CD4-positive, alpha-beta T cell (primary cell): ENCODE measurements around the gene BCO2. TPM values are rescaled to one million over a fixed set of nuclear protein-coding genes. Genes with fewer than 3 reads are reported as not detected.

Experiments used
- ATAC-seq: fragments of 200-7000 bp; cut with Tn5 transposase; one replicate; pipeline ENCODE4 v1.10.0; 2022; ENCODE audit warnings: mild to moderate bottlenecking; ENCODE audit not compliant: poor library complexity
- CTCF ChIA-PET: fragments of 350-600 bp; sonication (Branson Sonifier 250); formaldehyde crosslinking; loops from one replicate; lab custom pipeline; 2021; ENCODE audit warnings: antibody characterized with exemption, inconsistent platforms; lab: Charles Lee
- POLR2A ChIA-PET: fragments of 350-600 bp; sonication (Branson Sonifier 250); formaldehyde crosslinking; loops from one replicate; lab custom pipeline; 2021; ENCODE audit warnings: antibody characterized with exemption, inconsistent platforms; lab: Charles Lee
- DNase-seq, 14 experiments: peaks; one replicate each; pipeline ENCODE4 v3.0.0-alpha.2; 2013 to 2020; ENCODE audit warnings: mixed read lengths in 2 of 14
- H3K27ac ChIP-seq, 2 donors: one replicate each; pipeline versions ENCODE4 v1.5.1 to v1.7.0; 2013; ENCODE audit warnings: low read length in 2 of 2, low read depth in 1 of 2, mild to moderate bottlenecking in 1 of 2
- H3K27me3 ChIP-seq, 2 experiments: 1 replicate in 1 of 2; 2 replicates in 1 of 2; pipeline versions ENCODE4 v1.6.1 to v1.7.0; 2013; ENCODE audit warnings: low read length in 2 of 2, control low read depth in 1 of 2, mild to moderate bottlenecking in 1 of 2, moderate library complexity in 1 of 2; ENCODE audit not compliant: insufficient read depth in 2 of 2, control insufficient read depth in 1 of 2
- H3K36me3 ChIP-seq: one replicate; pipeline ENCODE4 v1.6.1; 2013; ENCODE audit warnings: low read length, control low read depth; ENCODE audit not compliant: insufficient read depth
- H3K4me1 ChIP-seq: one replicate; pipeline ENCODE4 v1.6.1; 2013; ENCODE audit warnings: low read length, control low read depth; ENCODE audit not compliant: insufficient read depth
- H3K4me3 ChIP-seq: one replicate; pipeline ENCODE4 v1.5.1; 2013; ENCODE audit warnings: mild to moderate bottlenecking, low read length, moderate library complexity
- H3K9me3 ChIP-seq, 2 experiments: 1 replicate in 1 of 2; 2 replicates in 1 of 2; pipeline versions ENCODE4 v1.6.1 to v1.7.0; 2013; ENCODE audit warnings: low read length in 2 of 2, mild to moderate bottlenecking in 2 of 2, control low read depth in 1 of 2, moderate library complexity in 1 of 2; ENCODE audit not compliant: control insufficient read depth in 1 of 2, insufficient read depth in 1 of 2
- H3K27ac Mint-ChIP-seq: one replicate; pipeline ENCODE4 v1.8.0; 2020; ENCODE audit warnings: mixed read lengths
- H3K27me3 Mint-ChIP-seq: one replicate; pipeline ENCODE4 v1.8.0; 2021; ENCODE audit warnings: mixed read lengths
- H3K36me3 Mint-ChIP-seq: one replicate; pipeline ENCODE4 v1.8.0; 2021; ENCODE audit warnings: low read depth, mixed read lengths
- H3K4me1 Mint-ChIP-seq: one replicate; pipeline ENCODE4 v1.8.0; 2021; ENCODE audit warnings: low read depth, mixed read lengths
- H3K4me3 Mint-ChIP-seq: one replicate; pipeline ENCODE4 v1.8.0; 2020; ENCODE audit warnings: mild to moderate bottlenecking, mixed read lengths
- H3K9me3 Mint-ChIP-seq: one replicate; pipeline ENCODE4 v1.8.0; 2020; ENCODE audit warnings: mixed read lengths
- CTCF ChIP-seq: fragments of 200-600 bp; IDR thresholded peaks from one replicate; pipeline ENCODE4 v1.8.0; 2022; ENCODE audit warnings: antibody characterized with exemption, mild to moderate bottlenecking
- intact Hi-C, 2 experiments: fragments of 100-400 bp; cut with DNase I in 1 of 2; cut with micrococcal nuclease in 1 of 2; formaldehyde crosslinking; loops; one replicate each; pipeline versions ENCODE4 v1.15.1 to v1.9.0; 2023 to 2025; cut with DNase I, micrococcal nuclease
- total RNA-seq, 174 experiments: library from RNA in 2 of 174; stranded (reverse) in 2 of 174; gene quantifications; one replicate each; pipeline ENCODE4 v1.2.3 and lab custom pipeline; 2021 to 2026

The BCO2 gene
- total RNA-seq, 2 experiments from 2014 or later, result 1.1 to 1.5 TPM

GRCh38 chr11:112163875-112164685 is 11.2 kb upstream of the BCO2 start, which contains the start of gene IL18:
TSS of gene IL18 (minus strand) at chr11:112164094. CDS start at chr11:112155053, 9,041 bp downstream.
- intact Hi-C loops, result no loop called here
- no peaks in the 10 kb centered on the region for H3K9me3 ChIP-seq
- H3K27me3 ChIP-seq, result no peaks in the 10 kb centered on the region
- peak in 2 of 14 experiments; percentile 33 to 40 for DNase-seq
- no peak for ATAC-seq
- Mint-ChIP-seq H3K36me3 (no peaks in the 10 kb centered on the region), H3K27ac (no peak within 1 kb of the TSS), H3K9me3 (no peaks in the 10 kb centered on the region), H3K4me1 (no peaks in the 10 kb centered on the region), H3K27me3 (peaks cover 22% of the 10 kb centered on the region), H3K4me3 (no peak within 1 kb of the TSS)
- no peaks in the 10 kb centered on the region for H3K36me3 ChIP-seq
- no peak within 1 kb of the TSS for H3K27ac ChIP-seq
- H3K4me1 ChIP-seq, result no peaks in the 10 kb centered on the region
- ChIA-PET CTCF (no interaction called here), POLR2A (no interaction called here)
- H3K4me3 ChIP-seq, result no peak within 1 kb of the TSS
- no peak for TF ChIP-seq CTCF

- Histone ChIP-seq H3K27ac (no peak overlapping the region), H3K4me1 (no peaks in the 10 kb centered on the region), H3K36me3 (no peaks in the 10 kb centered on the region), H3K4me3 (no peak overlapping the region), H3K27me3 (no peaks in the 10 kb centered on the region), H3K9me3 (no peaks in the 10 kb centered on the region)
- Mint-ChIP-seq H3K27ac (no peak overlapping the region), H3K9me3 (no peaks in the 10 kb centered on the region), H3K4me3 (no peak overlapping the region), H3K36me3 (no peaks in the 10 kb centered on the region), H3K27me3 (peaks cover 22% of the 10 kb centered on the region), H3K4me1 (no peaks in the 10 kb centered on the region)
- ATAC-seq (no peak), DNase-seq (no peak)
- POLR2A ChIA-PET, result no interaction called here
- intact Hi-C loops, result no loop called here
- CTCF ChIA-PET, result no interaction called here
- TF ChIP-seq CTCF, result no peak
These were observed 10.3 kb upstream of the BCO2 start for GRCh38 chr11:112165049-112165448.

- Histone ChIP-seq H3K4me3 (no peak overlapping the region), H3K27me3 (no peaks in the 10 kb centered on the region), H3K9me3 (no peaks in the 10 kb centered on the region), H3K27ac (no peak overlapping the region), H3K4me1 (no peaks in the 10 kb centered on the region), H3K36me3 (no peaks in the 10 kb centered on the region)
- no peak for DNase-seq
- H3K27me3 Mint-ChIP-seq, result peaks cover 22% of the 10 kb centered on the region
- no peaks in the 10 kb centered on the region for H3K36me3 Mint-ChIP-seq
- no peak for TF ChIP-seq CTCF
- ChIA-PET POLR2A (no interaction called here), CTCF (no interaction called here)
- no peak for ATAC-seq
- no peak overlapping the region for H3K4me3 Mint-ChIP-seq
- H3K27ac Mint-ChIP-seq, result no peak overlapping the region
- intact Hi-C loops, result no loop called here
- no peaks in the 10 kb centered on the region for H3K4me1 Mint-ChIP-seq
- H3K9me3 Mint-ChIP-seq, result no peaks in the 10 kb centered on the region
These were observed 8.8 kb upstream of the BCO2 start for GRCh38 chr11:112166562-112166961.
